ENCODE measurements around the gene KCNH6.

DNA sequence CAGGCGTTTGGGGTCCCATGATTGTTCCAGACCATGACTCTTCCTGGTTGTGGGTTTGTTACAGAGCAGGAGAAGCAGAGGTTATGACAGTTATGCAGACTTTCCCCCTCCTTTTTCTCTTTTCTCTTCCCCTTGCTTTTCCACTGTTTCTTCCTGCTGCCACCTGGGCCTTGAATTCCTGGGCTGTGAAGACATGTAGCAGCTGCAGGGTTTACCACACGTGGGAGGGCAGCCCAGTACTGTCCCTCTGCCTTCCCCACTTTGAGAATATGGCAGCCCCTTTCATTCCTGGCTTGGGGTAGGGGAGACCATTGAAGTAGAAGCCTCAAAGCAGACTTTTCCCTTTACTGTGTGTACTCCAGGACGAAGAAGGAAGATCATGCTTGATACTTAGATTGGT, 69.6 kb downstream of the KCNH6 start:
- TF ChIP-seq EP300 (IDR thresholded peaks at IDR 0.05) (no peak), POLR2A (IDR thresholded peaks at IDR 0.05; ENCODE audit: low read depth) (no peak), POLR2AphosphoS5 (IDR thresholded peaks at IDR 0.05) (no peak)
- TF ChIP-seq, protein P1, sequence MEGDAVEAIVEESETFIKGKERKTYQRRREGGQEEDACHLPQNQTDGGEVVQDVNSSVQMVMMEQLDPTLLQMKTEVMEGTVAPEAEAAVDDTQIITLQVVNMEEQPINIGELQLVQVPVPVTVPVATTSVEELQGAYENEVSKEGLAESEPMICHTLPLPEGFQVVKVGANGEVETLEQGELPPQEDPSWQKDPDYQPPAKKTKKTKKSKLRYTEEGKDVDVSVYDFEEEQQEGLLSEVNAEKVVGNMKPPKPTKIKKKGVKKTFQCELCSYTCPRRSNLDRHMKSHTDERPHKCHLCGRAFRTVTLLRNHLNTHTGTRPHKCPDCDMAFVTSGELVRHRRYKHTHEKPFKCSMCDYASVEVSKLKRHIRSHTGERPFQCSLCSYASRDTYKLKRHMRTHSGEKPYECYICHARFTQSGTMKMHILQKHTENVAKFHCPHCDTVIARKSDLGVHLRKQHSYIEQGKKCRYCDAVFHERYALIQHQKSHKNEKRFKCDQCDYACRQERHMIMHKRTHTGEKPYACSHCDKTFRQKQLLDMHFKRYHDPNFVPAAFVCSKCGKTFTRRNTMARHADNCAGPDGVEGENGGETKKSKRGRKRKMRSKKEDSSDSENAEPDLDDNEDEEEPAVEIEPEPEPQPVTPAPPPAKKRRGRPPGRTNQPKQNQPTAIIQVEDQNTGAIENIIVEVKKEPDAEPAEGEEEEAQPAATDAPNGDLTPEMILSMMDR (IDR thresholded peaks at IDR 0.05) = no peak

Measured in esophagus muscularis mucosa (tissue), 4 donors.